Tibial nerve (tissue), 4 donors: ENCODE data around the gene MORN1.

Experiments used
- EP300 ChIP-seq, 2 donors: sonication (generic); formaldehyde crosslinking; IDR thresholded peaks; one replicate each; pipeline ENCODE4 v1.6.1; 2017; ENCODE audit warnings: antibody characterized with exemption in 2 of 2, mild to moderate bottlenecking in 1 of 2
- POLR2A ChIP-seq, 2 donors: fragments of 450-650 bp; IDR thresholded peaks; one replicate each; pipeline ENCODE4 v1.6.1; 2017; ENCODE audit warnings: antibody characterized with exemption in 2 of 2, mild to moderate bottlenecking in 2 of 2, moderate library complexity in 2 of 2
- TF ChIP-seq, protein P1 (sequence below), 5 experiments: fragments of 200-600 bp in 3 of 5; fragments of 450-650 bp in 2 of 5; sonication (generic) in 3 of 5; IDR thresholded peaks; one replicate each; pipeline ENCODE4 v1.5.1; 2016 to 2019; ENCODE audit warnings: antibody characterized with exemption in 5 of 5, mild to moderate bottlenecking in 3 of 5, moderate library complexity in 2 of 5

- TF ChIP-seq, protein P1, sequence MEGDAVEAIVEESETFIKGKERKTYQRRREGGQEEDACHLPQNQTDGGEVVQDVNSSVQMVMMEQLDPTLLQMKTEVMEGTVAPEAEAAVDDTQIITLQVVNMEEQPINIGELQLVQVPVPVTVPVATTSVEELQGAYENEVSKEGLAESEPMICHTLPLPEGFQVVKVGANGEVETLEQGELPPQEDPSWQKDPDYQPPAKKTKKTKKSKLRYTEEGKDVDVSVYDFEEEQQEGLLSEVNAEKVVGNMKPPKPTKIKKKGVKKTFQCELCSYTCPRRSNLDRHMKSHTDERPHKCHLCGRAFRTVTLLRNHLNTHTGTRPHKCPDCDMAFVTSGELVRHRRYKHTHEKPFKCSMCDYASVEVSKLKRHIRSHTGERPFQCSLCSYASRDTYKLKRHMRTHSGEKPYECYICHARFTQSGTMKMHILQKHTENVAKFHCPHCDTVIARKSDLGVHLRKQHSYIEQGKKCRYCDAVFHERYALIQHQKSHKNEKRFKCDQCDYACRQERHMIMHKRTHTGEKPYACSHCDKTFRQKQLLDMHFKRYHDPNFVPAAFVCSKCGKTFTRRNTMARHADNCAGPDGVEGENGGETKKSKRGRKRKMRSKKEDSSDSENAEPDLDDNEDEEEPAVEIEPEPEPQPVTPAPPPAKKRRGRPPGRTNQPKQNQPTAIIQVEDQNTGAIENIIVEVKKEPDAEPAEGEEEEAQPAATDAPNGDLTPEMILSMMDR (IDR thresholded peaks at IDR 0.05), result no peak
- TF ChIP-seq POLR2A (IDR thresholded peaks at IDR 0.05), result no peak
- TF ChIP-seq EP300 (IDR thresholded peaks at IDR 0.05), result no peak
These were observed 79.2 kb downstream of the MORN1 start for GRCh38 chr1:2312160-2312514.
